Measurements from ENCODE around the gene COL5A2.

DNA sequence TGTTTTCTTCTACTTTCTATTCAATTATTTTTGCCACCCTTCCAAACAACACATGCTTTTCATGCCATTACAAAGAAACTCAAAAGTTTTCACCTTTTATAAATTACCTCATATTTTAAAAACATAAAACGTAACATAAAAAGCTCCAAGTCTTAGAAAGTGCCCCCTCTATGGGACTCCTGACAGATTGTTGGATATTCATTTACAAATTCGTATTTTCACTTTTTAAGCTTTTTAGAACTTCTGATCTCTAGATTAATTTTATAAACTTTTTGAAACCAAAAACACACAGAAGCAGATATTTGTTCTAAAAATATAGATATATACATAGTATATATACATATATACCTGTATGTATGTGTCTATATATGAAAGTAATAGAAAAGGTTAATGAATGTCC lies 1.5 kb downstream of the COL5A2 start:
- no peak for TF ChIP-seq POLR2AphosphoS5 (IDR thresholded peaks at IDR 0.05; ENCODE audit: insufficient read depth, low read depth, low read length)
- TF ChIP-seq, protein P1, sequence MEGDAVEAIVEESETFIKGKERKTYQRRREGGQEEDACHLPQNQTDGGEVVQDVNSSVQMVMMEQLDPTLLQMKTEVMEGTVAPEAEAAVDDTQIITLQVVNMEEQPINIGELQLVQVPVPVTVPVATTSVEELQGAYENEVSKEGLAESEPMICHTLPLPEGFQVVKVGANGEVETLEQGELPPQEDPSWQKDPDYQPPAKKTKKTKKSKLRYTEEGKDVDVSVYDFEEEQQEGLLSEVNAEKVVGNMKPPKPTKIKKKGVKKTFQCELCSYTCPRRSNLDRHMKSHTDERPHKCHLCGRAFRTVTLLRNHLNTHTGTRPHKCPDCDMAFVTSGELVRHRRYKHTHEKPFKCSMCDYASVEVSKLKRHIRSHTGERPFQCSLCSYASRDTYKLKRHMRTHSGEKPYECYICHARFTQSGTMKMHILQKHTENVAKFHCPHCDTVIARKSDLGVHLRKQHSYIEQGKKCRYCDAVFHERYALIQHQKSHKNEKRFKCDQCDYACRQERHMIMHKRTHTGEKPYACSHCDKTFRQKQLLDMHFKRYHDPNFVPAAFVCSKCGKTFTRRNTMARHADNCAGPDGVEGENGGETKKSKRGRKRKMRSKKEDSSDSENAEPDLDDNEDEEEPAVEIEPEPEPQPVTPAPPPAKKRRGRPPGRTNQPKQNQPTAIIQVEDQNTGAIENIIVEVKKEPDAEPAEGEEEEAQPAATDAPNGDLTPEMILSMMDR (IDR thresholded peaks at IDR 0.05; ENCODE audit: extremely low read depth in 1 of 2, insufficient read depth in 1 of 2, low read depth in 1 of 2, low read length in 2 of 2): peak; percentile 19 to 20

Data from endothelial cell of umbilical vein (primary cell).